KG1 (cell line): ENCODE results near the gene MAP3K15.

Experiments used
- DNase-seq: peaks from one replicate; lab custom pipeline; 2025; lab: John Stamatoyannopoulos, UW

MAP3K15 gene, protein sequence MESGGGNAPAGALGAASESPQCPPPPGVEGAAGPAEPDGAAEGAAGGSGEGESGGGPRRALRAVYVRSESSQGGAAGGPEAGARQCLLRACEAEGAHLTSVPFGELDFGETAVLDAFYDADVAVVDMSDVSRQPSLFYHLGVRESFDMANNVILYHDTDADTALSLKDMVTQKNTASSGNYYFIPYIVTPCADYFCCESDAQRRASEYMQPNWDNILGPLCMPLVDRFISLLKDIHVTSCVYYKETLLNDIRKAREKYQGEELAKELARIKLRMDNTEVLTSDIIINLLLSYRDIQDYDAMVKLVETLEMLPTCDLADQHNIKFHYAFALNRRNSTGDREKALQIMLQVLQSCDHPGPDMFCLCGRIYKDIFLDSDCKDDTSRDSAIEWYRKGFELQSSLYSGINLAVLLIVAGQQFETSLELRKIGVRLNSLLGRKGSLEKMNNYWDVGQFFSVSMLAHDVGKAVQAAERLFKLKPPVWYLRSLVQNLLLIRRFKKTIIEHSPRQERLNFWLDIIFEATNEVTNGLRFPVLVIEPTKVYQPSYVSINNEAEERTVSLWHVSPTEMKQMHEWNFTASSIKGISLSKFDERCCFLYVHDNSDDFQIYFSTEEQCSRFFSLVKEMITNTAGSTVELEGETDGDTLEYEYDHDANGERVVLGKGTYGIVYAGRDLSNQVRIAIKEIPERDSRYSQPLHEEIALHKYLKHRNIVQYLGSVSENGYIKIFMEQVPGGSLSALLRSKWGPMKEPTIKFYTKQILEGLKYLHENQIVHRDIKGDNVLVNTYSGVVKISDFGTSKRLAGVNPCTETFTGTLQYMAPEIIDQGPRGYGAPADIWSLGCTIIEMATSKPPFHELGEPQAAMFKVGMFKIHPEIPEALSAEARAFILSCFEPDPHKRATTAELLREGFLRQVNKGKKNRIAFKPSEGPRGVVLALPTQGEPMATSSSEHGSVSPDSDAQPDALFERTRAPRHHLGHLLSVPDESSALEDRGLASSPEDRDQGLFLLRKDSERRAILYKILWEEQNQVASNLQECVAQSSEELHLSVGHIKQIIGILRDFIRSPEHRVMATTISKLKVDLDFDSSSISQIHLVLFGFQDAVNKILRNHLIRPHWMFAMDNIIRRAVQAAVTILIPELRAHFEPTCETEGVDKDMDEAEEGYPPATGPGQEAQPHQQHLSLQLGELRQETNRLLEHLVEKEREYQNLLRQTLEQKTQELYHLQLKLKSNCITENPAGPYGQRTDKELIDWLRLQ (N-terminal part only)

DNA sequence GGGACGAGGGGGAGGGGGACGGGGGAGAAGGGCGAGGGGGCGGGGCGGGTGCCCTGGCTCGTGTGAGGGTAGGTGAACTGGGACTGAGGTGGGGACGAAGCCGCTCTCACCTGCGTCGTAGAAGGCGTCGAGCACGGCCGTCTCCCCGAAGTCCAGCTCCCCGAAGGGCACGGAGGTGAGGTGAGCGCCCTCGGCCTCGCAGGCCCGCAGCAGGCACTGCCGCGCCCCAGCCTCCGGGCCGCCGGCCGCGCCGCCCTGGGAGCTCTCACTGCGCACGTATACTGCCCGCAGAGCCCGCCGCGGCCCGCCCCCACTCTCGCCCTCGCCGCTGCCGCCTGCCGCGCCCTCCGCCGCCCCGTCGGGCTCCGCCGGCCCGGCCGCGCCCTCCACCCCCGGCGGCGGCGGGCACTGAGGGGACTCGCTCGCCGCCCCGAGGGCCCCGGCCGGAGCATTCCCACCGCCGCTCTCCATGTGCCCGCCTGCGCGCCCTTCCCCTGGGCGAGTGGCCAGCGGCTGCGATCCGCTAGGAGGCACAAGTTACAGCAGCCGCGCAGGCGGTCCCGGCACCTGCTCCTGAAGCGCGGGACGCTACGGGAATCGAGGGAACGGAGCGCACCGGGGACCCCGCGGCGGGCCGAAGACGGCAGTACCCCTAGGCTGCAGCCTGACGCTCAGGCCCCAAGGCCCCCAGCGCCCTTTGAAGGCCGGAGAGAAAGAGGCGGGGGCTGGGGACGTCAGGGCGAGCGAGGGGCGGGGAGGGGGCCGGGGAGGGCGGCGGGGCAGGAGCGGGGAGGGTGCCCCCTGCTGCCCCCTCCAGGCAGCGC lies at the start of gene MAP3K15:
Gene MAP3K15 (minus strand): TSS at position 718 of the 824 bp plus-strand sequence. CDS start 247 bp downstream, at position 471.
- no peak for DNase-seq

DNA sequence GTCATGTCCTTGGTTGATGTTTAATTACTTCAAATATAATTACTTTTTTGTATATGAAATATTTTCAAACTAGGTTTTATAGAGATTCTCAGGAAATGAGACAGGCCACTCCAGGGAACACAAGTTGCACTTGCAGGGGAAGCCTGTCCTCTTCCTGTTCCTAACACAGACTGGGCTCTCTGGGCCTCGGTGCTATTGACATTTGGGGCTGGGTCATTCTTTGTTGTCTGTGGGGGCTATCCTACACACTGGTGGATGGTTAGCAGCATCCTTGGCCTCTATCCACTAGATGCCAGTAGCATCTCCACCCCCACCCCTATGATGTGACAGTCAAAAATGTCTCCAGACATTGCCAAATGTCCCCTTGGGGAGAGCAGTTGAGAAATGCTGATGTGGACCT lies 49.3 kb upstream of the MAP3K15 start:
- DNase-seq = no peak

DNA sequence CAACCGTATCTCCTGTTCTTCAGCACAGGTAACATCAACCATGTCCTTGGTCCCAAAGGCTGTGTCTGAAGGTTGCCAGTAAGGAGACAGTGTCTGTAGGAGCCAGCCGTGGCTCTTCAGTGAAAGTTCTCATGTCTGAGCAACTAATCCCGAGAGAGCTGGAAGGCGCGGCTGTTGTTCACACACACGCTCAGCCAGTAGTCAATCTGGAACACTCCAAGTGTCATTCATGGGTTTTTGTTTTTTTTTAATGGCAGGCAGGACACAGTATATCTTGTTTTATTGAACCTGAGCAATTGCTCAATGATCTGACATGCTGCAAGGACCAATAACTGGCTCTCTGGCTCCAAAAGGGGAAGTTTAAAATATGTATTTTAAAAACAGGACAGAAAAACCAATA lies 48.4 kb upstream of the MAP3K15 start:
- DNase-seq = no peak

DNA sequence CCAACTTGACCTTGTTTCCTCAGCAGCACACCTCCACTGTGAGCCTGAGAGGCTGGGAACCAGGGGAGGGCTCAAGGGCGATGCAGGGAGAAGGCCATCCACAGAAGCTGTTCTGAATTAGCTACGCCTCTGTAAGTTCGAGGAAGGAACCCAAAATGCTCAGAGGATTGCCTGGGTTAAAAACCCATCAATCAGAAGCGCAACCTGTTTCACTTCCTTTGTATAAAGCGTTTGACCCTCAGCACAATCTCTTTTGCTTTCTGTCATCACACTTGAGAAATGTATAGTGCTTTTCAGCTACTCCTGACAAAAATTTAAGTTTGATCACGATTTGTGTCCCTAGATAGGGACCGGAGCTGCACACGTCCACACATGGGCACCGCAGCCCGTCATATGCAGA lies 48.0 kb upstream of the MAP3K15 start:
- no peak for DNase-seq

DNA sequence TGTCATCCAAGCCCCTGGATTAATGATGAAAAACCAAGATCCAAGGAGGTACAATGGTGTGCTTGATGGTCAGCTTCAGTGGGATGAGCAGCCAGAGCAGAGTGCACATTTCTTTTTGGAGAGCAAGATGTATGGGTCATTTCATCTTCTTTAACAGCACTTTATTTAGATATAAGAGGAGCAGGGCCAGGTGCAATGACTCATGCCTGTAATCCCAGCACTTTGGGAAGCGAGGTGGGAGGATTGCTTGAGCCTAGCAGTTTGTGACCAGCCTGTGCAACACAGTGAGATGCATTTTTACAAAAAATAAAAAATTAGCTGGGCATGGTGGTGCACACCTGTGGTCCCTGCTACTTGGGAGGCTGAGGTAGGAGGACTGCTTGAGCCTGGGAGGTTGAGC lies 45.3 kb upstream of the MAP3K15 start:
- DNase-seq = no peak

DNA sequence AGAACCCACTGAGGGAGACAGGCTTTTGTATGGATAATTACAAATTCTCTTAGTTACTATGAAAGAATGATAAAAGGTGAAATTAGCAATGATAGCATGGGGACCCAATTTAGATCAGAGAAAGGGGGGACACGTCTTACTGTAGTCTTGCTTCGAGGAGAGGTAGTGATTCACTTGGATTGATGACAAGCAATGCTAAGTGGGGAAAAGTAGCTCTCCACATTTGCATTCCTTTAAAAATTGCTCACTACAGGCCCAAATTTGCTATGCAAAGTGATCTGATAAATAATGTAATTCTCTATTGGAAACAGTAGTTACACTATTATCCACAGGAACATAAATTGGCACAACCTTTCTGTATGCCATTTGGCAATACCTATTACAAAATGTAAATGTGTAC lies 42.5 kb upstream of the MAP3K15 start:
- no peak for DNase-seq

DNA sequence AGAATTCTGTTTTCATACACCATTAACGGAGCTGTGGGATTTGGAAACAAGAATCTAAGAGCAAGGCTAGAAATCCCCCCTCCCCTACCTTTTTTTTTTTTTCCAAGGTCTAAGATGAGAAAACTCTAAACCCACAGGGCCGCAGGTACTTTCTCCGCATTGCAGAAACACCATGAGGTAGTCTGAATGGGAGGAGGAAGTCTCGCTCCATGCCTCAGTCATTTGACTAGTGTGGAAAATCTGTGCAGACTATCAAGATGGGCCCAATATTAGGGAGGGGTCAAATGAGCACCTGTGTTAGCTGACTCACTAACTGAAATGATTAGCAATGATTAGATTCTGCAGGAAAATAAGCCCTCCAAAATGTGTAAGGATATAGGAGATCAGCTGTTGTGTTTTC lies 40.9 kb upstream of the MAP3K15 start:
- DNase-seq = no peak

DNA sequence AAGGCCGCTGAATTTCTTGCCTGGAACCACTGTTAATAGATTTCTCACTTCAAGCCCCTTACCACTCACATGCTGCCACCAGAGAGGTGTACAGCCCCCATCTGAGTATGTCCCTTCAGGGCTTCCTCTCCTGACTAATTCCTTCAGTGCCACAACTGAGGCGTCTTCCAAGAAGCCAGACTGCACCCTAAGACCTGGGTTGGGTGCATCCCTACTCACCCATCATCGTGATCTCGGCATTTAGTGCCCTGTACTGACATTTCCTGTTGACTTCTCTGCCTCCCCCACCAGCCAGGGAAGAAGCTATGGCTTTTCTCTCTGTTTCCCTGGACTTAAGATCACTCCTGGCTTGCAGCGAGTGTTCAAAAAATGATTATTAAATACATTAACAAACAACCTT lies 40.4 kb upstream of the MAP3K15 start:
- no peak for DNase-seq

DNA sequence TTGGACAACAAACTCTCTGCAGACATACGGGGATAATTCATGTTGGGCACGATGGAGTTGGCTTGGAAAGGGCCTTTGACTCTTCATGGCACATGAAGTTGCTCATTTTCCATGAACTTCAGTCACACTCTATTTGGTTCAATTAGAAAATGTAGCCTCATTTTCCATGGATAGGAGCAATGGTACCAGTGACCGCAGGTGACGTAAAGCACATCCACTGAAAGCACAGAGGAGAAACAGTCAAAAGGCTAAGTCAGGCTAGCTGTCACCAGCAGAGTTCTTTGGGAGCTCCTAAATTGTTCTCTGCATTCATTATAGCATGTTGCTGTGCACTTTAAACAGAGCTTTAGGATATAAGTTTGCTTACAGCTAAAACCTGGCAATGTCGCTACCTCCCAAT lies 39.9 kb upstream of the MAP3K15 start:
- no peak for DNase-seq

DNA sequence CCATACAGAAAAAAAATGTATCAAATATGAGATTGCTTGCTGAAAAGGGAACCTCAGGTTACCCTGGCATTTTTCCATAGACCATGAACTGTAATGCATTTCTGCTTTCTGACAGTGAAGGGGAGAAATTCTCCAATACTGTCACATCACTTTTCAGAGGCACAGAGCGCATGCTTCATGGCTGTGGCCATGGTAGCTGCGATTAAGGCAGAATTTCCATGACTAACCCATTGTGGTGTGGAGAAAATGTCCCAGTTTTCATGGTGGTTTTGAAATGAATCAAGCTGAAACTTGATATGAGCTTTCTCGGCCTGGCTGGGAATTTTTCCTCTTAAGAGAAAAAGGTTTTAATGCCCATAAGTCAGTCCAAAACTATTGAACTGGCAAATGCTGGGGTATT lies 39.5 kb upstream of the MAP3K15 start:
- DNase-seq = no peak

DNA sequence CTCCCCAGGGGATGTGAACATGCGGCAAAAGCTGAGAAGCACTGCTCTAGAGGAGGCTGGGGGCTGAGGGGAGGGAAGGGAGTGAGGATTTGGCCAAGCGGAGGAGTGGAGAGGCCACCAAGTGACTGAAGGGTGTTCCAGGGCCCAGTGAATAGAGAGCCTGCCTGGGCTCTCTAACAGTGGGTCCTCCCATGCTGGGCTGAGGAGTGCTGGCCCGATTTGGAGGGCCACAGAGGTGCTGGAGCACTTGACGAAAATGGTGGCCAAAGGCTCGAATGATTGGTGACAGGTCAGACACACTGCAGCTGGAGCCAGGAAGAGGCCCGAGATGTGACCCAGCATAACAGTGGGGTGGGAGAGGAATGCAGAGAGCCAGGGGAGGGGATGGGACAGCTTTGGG lies 37.5 kb upstream of the MAP3K15 start:
- DNase-seq = no peak

DNA sequence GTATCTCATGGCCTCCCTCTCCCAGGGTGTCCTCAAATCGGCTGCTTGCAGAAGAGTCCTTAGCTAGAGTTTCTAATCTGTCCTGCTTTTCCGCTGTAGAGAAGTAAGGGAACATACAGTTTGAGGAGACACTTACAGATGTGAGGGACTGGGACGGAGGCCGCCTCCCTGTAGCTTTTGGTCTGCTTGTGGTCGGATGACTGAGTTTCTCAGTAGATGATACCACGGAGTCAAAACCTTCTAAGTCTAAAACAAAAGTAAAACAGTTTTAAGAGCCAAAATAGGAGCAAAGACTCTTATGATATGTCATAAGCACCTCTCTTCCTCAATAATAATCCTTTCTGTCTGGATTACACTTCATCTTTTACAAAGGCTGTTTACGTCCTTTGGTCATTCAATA lies 34.5 kb upstream of the MAP3K15 start:
- DNase-seq = no peak

DNA sequence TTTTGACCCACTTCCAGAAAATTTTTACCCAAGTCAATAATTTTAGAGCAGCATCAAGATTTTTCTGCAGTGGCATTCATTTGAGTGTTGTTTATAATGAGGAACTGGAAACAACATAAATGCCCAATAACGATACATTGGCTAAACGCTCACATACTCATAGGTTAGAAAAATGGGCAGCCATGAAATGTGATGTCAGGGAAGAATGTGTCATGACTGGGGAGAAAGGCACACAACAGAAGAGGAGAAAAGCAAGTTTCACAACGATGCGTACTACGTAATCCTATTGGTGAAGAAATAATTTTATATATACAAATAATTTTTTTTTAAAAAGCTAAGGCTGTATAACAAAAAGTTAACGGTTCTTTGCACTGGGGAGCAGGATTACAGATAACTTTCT lies 33.6 kb upstream of the MAP3K15 start:
- no peak for DNase-seq

DNA sequence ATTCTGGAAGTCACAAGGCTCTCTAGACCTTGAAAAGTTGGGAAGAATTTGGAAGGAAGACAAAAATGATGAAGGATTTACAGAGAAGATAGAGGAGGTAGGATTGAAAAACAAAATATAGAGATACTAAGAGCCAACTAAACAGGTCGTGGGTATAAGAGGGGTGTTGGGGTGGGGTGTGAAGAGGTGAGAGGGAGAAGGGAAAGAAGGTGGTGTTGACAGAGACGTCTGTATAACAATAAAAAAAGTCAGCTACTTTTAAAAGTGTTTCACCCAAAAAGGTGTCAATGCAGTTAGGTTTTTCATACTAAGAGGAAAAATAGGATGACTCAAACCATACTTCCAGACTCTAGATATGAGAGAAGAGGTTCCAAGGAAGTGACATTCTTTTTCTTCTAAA lies 33.0 kb upstream of the MAP3K15 start:
- DNase-seq = no peak

DNA sequence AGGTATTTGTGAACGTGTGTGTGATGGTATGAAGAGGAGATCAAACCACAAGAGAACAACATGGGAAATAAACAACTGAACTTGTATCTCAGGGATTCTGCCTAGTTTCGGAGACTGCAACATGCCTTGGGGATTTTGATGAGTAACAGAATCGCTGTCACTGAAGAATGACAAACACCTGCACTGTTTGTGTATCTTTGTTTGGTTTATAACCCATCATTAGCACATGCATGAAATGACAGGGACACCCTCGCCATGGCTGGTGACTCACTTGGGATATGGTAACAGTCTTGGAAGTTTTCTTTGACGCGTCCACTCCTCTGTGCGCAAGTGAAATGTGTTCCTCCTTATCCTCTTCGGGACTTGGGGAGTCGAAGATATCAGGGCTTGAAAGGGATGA lies 30.3 kb upstream of the MAP3K15 start:
- no peak for DNase-seq

DNA sequence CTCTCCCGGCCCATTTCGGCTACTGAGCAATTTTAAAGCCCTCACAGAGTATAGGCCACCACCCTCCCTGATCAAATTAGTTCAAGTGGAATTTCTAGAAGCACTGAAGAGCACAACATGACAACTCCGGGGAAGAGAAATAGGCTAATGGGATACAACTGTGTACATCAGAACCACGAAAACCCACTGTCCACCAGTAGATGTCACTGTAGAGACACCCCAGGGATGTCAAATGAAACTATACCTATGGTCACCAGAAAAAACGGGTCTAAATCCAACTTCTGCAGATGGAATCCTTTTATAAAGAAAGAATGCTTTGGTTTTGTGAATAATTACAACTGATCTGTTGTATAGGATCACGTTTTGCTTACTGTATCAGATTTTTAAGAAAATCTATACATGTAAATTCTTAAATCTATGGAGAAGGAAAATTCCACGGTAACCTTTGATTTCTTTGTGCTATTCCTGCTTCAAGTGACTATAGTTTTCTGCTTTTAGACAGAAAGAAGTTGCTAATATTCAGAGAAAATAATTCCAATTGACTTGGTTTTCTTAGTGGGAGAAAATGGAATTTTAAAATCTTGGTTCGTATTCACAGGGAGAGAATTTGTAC lies 29.5 kb upstream of the MAP3K15 start:
- peak; percentile 1 for DNase-seq

DNA sequence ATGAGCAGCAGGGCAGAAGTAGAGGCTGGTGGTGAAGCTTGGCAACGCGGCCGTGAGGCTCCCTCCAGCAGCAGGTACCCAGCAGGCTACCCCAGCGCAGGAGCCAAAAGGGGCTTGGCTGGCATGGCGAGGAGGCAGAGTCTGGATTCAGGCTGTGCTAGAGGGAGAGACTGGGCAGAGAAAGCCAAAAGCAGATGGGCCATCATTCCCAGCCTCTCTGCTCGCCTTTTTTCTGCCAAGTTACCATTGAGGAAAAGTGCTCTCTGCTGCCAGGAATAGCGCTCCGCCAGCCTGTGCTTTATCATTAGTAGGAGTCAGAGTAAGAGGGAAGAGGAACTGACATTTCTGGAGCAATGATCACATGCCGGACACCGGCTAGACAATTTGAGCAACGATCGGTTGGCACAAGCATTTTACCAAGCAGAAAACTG lies 28.7 kb upstream of the MAP3K15 start:
- DNase-seq = no peak

DNA sequence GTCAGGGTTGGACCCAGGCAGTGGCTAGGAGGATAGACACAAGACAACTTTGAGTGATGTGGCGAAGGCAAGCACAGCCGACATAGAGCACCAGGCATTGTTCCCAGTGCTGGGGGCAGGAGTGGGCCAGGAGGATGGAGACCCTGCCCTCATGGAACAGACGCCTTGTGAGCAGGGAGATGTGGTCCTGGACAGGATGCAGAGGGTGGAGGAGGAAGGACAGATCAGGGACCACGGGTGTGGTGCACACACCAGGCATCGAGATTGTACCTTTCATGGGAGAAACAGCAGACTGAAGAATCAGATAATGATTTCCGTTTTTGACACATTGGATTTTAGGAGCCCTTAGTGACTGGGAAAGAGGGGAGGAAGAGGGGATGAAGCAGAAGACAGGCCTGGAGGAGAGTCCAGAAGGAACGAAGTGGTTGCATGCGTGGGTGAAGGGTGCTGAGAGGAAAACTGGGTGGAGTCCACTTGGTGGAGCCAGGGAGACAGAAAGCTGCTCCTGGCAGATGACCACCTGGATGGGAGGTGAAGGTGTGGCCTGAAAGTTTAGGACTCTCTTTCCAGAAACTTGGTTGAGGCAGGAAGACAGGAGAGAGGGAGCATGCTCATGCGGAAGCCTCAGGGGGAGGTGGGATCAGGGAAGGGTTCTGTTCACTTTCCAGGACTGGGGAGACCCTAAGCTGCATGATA lies 27.9 kb upstream of the MAP3K15 start:
- DNase-seq = no peak

DNA sequence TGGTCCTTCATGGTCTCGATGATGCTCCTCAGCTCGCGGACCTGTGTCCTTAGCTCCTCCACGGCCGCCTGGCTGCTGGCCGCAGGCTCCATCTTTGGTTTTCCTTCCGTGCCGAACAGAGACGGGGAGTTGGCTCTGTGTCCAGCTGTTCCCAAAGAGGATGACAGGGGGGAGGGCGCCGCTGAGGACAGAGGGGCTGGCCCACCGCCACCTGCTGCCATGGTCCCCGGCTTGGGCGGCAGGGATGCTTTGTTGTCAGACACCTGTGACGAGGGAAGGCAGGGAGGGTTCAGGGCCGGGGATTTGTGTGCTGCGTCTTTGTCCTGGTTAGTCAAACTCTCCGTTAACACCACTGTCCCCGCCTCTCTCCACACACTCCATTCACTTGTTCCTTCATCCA lies 26.6 kb upstream of the MAP3K15 start:
- DNase-seq = no peak

DNA sequence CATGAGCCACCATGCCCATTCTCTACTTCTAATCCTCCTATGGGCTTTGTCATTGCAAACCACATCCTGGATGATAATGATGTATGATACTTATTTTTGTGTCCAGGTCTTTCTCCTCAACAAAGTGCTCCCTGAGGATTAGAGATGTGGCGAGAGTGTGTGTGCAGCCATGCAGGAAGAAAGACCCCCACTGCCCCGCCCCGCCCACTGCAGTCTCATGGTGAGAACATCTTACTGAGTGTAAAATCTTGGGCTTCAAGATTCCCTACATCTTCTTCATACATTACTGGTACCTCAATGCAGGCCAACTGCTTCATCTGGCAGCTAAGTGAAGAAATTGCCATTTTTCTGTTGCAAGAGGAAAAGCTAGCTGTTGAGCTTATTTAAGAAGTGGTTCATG lies 25.9 kb upstream of the MAP3K15 start:
- DNase-seq = no peak

DNA sequence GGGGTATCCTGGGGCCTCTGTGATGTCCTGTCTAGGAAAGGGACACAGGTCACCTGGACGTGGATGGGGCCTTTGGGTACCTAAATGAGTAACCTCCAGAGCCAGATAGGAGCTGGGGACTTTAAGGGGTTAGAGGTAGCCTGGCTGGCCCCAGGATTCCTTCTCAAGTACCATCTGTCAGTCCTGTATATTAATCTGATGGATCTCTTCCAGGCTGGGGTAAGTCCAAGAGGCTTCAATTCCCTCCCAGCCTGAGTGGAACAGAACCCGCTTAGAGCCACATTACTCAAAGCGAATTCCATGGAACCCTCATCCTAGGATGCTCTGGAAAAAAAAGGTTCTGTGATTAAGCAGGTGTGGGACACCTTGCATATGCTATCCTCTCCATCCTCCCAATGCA lies 24.8 kb upstream of the MAP3K15 start:
- DNase-seq = no peak
